Measurements from ENCODE around the gene DACT2.

DACT2 gene

GRCh38 chr6:168349718-168350210 is 30.2 kb upstream of the DACT2 start:
- DNase-seq (ENCODE audit: low read depth in 2 of 2) = no peak

DNA sequence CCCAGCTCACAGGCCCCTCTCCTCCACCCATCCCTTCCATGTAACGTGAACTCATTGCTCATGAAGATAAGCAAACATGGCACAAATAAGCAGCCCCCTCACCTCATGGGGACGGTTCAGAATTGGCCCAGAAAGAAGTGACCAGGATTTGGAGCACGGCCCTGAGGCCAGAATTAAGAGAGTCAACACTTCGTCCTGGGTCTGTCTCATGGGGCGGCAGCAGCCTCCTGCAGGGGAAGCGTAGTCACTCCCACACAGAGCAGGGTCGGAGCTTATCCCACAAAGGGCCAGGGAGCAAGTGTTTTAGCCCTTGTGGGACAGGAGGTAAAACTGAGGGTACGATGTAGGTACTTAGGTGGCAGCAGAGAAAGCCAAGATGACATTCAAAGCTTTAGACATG is 28.6 kb upstream of the DACT2 start:
- no peak for DNase-seq (ENCODE audit: low read depth in 2 of 2)

- no peak for DNase-seq (ENCODE audit: low read depth in 2 of 2)
Measured at GRCh38 chr6:168347615-168348014, 28.0 kb upstream of the DACT2 start.

GRCh38 chr6:168347053-168347452 is 27.5 kb upstream of the DACT2 start:
- no peak for DNase-seq (ENCODE audit: low read depth in 2 of 2)

GRCh38 chr6:168345896-168346754 is 26.5 kb upstream of the DACT2 start:
- no peak for DNase-seq (ENCODE audit: low read depth in 2 of 2)

GRCh38 chr6:168345266-168345665 is 25.7 kb upstream of the DACT2 start:
- DNase-seq (ENCODE audit: low read depth in 2 of 2) = no peak

DNA sequence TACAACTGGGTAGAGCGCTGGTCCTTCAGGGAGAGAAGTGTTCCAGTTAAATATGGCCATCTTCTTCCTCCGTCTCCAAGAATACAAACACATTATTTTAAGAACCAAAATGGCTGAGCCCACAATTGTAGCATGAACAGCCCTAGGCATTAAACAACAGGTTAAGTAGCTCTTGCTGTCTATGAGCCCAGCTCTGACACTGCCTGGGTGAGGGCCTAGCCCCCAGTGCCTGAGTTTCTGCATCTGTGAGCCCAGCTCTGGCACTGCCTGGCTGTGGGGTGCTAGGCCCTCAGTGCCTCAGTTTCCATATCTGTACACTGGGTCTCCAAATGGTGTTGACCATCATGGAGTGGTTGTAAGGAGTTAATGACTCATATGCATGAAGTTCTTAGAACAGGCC is 24.8 kb upstream of the DACT2 start:
- DNase-seq (ENCODE audit: low read depth in 2 of 2) = no peak

GRCh38 chr6:168343239-168344150 is 23.9 kb upstream of the DACT2 start:
- no peak for DNase-seq (ENCODE audit: low read depth in 2 of 2)

- no peak for DNase-seq (ENCODE audit: low read depth in 2 of 2)
Measured at GRCh38 chr6:168342636-168343035, 23.1 kb upstream of the DACT2 start.

GRCh38 chr6:168341280-168341900 is 21.8 kb upstream of the DACT2 start:
- DNase-seq (ENCODE audit: low read depth in 2 of 2) = no peak

DNA sequence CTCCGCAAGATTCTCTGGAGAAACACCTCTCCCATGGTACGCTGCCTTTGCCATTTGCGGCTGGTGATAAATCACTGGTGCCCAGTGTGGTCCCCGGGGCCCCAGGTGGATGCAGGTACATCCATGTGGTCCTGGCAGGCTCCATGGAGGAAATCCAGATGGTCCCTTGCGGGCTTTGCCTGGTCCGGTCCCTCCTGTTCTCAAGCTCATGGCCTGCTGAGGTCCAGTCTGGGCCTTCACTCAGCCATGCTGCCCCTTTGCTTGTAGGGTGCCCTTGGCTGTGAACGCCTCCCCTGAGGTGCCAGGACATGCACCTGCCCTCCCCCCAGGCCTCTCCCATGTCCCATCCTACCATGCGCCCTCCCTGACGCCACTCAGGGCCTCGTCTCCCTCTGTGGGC is 21.2 kb upstream of the DACT2 start:
- DNase-seq (ENCODE audit: low read depth in 2 of 2) = no peak

- no peak for DNase-seq (ENCODE audit: low read depth in 2 of 2)
Measured at GRCh38 chr6:168338777-168339176, 19.2 kb upstream of the DACT2 start.

- no peak for DNase-seq (ENCODE audit: low read depth in 2 of 2)
Measured at GRCh38 chr6:168336967-168337366, 17.4 kb upstream of the DACT2 start.

DNA sequence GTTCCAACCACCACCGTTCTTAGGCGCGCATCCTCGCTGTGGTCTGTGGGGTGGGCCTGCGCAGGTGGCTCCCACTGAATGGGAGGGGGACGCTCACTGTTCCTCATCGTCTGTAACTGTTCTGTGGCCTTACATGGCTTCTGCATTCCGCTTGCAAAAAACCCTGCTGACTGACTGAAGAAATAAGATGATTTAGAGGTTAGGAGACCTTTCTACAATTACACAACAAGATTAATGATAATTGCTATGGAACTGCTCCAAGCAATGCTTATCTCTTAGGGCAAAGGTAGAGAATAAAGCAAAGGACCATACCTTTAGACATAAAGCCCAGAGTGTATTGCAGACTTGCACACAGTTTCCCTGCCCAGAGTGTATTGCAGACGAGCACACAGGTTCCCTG is 14.4 kb upstream of the DACT2 start:
- no peak for DNase-seq (ENCODE audit: low read depth in 2 of 2)

GRCh38 chr6:168333491-168333890 is 13.9 kb upstream of the DACT2 start:
- no peak for DNase-seq (ENCODE audit: low read depth in 2 of 2)

GRCh38 chr6:168333039-168333438 is 13.5 kb upstream of the DACT2 start:
- no peak for DNase-seq (ENCODE audit: low read depth in 2 of 2)

DNA sequence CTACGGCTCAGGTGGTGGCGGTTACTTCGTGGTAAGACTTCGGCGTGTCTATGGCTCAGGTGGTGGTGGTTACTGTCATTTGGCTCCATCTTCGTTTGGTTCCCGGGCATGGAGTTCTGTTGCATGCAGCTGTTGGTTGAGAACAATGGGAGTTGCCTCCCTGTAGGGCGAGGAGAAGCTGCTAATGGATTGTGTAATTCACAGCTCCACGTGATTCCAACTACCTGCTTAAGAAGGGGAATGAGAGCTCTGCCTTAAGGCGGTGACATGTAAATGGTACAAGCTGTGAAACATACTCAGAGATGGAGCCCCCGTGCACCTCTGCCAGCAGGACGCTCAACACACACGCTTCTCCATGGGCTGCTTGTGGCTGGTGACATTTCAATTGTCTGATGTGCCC is 12.4 kb upstream of the DACT2 start:
- DNase-seq (ENCODE audit: low read depth in 2 of 2) = no peak

GRCh38 chr6:168331058-168331457 is 11.5 kb upstream of the DACT2 start:
- DNase-seq (ENCODE audit: low read depth in 2 of 2) = no peak

DNA sequence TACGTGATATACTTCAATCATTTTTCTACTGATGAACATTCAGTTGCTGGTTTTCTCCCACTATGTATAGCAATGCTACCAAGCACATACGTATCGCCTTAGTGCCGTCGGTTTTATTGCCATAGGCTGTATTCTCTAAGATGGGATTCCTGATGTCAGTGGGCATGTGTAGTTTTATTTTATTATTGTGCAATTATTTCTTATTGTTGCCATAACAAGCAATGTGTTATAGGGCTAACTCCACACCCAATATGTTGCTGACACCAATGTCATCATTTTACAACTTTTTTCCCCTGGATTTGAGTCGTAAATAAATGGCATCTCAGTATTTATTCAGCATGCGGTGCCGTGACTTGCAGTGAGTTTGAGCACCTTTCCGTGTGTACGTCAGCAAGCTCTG is 10.8 kb upstream of the DACT2 start:
- no peak for DNase-seq (ENCODE audit: low read depth in 2 of 2)

DNA sequence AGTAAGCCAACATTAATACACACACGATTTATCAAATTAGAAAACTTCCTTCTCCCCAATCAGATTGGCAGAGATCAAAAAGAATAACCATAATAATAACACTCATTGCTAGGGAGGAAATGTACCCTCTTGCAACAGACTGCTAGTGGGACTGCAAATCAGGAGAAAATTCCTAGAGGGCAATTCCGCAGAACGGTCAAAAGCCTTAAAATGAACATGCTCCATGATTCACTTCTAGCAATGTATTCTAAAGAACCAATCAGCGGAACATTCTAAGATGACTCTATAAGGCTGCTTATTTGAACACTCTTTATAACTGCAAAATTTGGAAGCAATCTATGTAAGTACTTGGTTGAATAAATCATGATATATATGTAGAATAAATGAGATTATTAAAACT is 8.5 kb upstream of the DACT2 start:
- no peak for DNase-seq (ENCODE audit: low read depth in 2 of 2)

DNA sequence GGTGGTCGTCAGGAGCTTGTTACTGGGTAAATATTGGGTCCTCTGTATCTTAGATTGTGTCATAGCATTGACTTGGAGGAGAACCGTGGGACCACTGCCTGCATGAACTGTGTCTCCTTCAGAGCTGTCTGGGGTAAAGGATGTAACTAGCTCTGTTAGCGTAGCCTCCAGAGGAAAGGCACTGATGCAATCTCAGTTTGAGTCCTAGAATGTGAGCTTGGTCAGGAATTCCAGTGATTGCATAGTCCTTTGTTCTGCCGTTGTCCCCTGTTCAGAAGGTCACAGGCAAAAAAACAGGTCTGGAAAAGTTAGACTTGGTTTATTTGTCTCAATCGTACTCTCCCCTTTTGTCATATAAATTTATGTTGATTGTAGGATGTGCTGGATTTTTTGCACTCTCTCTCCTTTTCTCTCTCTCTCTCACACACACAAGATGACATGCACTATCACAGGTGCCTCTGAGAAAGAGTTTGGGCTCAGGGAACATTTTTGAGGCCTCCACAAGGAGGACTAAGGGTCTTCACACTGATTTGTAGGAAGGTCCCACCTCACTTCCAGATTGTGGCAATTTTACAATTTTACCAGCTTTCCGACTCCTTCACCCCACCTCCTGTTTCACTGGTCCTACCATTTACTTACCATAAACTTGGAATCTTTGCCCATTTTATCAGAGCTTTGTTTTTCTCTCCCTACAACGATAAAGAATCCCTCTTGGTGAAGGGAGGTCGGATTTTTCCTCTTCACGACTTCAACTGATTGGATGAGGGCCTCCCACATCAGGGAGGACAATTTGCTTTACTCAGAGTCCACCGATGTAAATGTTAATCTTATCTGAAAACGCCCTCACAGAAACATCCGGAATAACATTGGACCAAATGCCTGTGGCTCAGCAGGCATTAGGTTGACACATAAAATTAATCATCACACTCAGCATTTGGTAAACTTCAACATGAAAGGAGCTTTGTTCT is 7.0 kb upstream of the DACT2 start:
- no peak for DNase-seq (ENCODE audit: low read depth in 2 of 2)

Measured in stimulated activated CD8-positive, alpha-beta memory T cell treated with anti-CD3 and anti-CD28 coated beads, Interleukin-7, amount 100 ng/mL, for 1 hour (primary cell).